Amniotic epithelial cell (primary cell): ENCODE results near the gene SLC1A7.

ENCODE experiments used
- DNase-seq: peaks from one replicate; pipeline ENCODE4 v3.0.0-alpha.2; 2010; ENCODE audit warnings: low read depth

The SLC1A7 gene

GRCh38 chr1:53075761-53076163, 66.7 kb downstream of the SLC1A7 start:
- no peak for DNase-seq

GRCh38 chr1:53075206-53075605, 67.2 kb downstream of the SLC1A7 start:
- DNase-seq: no peak

- no peak for DNase-seq
These were observed 67.9 kb downstream of the SLC1A7 start for GRCh38 chr1:53074313-53075154.

GRCh38 chr1:53073868-53074311, 68.5 kb downstream of the SLC1A7 start:
- DNase-seq: no peak

GRCh38 chr1:53073287-53073686, 69.2 kb downstream of the SLC1A7 start:
- no peak for DNase-seq

- DNase-seq: no peak
These were observed 70.5 kb downstream of the SLC1A7 start for GRCh38 chr1:53071915-53072314.

DNA sequence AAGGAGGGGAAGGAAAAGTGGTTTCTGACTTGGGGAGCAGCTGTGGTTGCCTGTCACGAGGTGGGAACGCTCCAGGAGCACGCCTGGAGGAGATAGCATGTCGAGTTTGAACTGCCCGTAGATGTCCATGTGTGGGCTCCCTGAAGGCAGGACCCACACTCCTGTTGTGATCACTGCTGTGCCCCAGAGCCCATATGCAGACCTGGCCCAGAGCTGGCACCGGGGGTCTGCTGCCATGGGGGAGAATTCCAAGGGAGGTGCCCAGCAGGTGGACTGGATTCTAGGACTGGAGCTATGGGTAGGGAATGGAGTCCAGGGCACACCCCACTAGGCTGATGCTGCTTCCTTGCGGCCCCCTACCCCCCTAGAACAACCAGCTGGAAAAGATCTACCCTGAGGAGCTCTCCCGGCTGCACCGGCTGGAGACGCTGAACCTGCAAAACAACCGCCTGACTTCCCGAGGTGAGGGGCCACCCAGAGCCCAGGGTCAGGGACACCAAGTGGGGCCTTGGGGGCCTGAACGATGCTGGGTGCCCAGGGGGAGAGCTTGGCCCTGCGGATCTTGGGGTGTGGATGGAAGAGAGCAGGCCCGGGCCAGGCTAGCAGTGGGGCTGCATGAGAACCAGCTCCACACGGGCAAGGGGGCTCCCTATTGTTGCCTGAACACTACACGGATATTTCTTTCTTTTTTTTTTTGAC, 71.1 kb downstream of the SLC1A7 start:
- DNase-seq: no peak

DNA sequence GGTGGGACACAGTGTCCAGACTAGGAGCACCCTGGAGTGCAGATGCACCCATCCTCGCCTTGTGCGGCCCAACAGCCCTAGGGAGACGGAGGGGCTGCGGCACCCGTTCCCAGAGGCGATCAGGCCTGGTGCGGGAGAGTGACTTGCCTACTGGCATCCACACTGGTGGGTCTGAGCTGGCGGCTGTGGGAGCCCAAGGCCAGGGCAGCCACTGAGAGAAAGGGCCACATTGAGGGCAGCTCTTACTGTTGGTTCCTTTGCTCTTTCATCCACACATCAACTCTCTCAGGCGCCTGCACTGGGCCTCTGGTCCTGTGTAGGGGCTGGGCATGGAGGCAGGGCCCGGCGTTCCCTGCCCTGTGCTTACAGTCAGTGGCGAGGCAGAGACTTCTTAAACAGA, 71.8 kb downstream of the SLC1A7 start:
- no peak for DNase-seq

DNA sequence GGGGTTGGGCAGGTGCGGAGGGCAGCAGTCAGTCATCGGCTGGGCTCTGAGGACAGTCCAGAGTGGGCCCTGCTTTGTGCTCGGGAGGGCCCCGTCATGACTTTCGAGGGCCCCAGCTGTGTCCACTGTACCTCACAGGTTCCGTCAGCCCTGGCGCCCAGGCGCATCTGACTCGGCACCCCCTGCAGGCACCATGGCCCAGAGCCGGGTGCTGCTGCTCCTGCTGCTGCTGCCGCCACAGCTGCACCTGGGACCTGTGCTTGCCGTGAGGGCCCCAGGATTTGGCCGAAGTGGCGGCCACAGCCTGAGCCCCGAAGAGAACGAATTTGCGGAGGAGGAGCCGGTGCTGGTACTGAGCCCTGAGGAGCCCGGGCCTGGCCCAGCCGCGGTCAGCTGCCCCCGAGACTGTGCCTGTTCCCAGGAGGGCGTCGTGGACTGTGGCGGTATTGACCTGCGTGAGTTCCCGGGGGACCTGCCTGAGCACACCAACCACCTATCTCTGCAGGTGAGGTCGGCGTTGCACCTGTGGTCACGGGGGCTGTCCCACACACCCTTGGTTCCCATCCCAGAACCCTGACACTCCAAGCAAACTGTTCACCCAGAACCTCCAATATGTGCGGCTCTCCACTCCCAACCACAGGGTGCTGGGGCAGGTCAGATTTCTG, 72.6 kb downstream of the SLC1A7 start:
- DNase-seq: no peak

DNA sequence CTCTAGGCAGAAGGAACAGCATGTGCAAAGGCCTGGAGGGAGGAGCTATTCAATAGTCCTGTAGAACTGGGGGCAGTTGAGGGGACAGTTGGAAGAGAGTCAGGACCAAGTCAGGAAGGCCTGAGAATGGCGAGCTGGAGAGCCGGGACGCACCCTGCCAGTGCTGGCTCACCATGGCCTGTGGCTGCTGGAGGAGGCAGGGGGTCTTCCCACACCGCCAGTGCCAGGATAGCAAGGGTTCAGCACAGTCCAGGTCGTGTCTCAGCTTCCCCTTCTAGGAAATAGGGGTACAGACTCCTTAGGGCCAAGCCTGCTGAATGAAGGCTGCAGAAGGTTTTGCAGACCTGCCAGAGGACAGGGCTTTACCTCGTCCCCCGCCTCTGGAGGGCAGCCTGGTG, 73.2 kb downstream of the SLC1A7 start:
- no peak for DNase-seq

- DNase-seq: no peak
These were observed 73.9 kb downstream of the SLC1A7 start for GRCh38 chr1:53068314-53069099.

GRCh38 chr1:53067886-53068285, 74.6 kb downstream of the SLC1A7 start:
- no peak for DNase-seq

DNA sequence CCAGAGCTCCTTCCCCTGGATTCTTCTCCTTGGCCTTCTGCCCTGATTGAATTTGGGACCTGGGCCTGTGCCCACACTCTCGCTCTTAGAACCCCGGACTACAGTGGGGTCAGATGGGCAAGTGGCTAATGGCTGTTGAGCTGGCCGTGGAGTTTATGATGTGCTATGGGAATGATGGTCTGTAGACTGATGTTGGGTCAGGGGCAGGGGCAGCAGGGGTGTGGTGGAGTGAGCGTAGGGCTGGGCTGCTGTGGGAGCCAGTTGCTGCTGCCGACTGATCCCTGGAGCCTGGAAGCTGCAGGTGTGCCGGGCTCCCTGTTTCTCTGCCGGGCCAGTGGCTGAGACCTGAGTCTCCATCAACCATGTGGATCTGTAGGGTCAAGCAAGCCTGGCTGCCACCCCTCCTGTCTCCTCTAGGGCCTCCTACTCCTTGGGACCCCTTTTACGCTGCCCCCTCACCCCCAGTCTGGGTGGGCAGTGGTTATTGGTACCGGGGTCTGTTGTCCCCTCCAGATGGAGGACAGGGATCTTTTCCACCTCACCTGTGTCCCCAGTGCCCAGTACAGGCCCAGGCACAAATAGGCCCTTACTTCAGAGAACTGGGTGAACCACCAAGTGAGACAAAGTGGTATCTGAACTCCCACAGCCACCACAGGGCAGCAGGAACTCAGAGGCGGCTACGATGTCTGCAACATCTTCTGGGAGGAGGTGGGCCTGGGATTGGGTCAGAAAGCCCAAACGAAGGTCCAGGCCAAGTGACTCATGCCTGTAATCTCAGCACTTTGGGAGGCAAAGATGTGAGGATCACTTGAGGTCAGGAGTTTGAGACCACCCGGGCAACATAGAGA, 75.3 kb downstream of the SLC1A7 start:
- no peak for DNase-seq

DNA sequence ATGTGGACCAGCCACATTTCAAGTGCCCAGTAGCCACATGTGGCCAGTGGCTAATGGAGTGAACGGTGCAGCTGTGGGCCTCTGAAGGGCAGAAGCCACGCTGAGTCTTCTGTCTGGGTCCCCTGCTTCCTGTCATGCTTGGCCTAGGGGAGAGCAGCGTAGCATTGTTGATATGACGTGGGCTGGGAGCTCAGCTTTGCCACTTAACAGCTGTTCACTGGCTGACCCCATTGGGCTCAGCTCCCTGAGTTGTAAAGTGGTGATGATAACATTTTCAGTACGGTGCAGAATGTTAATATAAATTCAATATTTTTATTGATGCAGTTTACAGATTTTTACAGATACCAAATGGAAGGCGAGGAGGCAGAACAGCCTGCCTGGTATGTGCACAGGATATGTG, 76.0 kb downstream of the SLC1A7 start:
- no peak for DNase-seq

GRCh38 chr1:53065391-53065790, 77.0 kb downstream of the SLC1A7 start:
- no peak for DNase-seq

GRCh38 chr1:53063744-53064515, 78.5 kb downstream of the SLC1A7 start:
- DNase-seq: no peak

- no peak for DNase-seq
These were observed 79.5 kb downstream of the SLC1A7 start for GRCh38 chr1:53062708-53063591.

DNA sequence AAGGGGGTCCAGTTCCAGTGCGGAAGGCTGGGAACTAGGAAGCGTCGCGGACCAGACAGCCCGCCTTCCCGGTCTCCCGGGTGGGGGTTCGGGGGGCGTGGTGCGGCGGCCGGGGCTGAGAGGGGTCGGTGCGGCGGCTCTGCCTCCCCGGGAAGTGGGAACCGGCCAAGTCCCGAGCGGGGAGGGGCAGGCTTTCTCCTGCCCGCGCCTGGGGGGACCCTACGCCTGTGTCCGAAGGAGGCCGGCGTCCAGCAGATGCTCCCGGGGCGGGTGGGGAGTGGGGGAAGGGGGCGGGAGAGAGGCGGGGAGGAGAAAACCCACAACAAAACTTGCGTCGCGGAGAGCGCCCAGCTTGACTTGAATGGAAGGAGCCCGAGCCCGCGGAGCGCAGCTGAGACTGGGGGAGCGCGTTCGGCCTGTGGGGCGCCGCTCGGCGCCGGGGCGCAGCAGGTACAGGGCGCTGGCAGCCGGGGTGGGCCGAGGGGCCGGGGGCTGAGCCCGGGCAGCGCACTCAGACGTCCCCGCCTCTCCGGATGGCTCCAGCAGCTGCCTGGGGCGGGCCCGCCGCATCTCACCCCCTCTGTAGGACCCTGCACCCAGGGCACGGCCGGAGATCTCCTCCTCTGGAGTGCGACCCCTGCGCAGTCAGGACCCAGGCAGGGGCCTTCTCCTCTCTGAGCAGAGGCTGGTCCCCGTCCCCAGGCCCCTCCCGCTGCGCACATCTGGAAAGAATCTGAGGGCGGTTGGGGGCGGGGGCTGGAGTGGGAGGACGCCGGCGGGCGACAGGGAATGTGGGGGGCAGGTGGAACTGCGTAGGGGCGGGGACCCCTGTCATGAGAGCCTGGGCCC, 80.4 kb downstream of the SLC1A7 start, which contains the start of gene PODN:
PODN (plus strand) TSS at position 355 of the 849 bp plus-strand sequence. CDS start 7,643 bp downstream, outside the sequence.
- DNase-seq: peak; percentile 31
